ENCODE data around the gene USP24.
"Not testable (repeated sequence)": the region's sequence is repeated elsewhere in the genome, so short reads cannot be mapped to it uniquely, and the experiment has no call there.

USP24 gene

DNA sequence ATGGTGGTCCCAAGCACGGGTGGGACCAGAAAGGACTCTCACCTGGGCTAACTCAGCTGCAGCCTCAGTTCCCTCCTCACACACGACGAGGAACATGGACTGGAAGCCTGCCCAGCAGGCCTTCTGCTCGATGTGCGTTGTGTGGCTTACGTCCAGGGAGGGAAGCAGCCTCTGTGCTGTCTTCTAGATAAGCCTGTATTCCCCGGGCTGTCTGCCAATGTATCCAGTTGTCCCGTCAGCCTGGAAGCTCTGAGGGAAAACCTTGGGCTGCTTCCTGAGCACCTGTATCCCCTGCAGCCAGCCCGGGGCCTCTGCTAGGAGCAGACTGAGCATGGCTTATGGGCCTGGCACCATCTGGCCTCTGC, 165.3 kb downstream of the USP24 start:
- DNase-seq: no peak

DNA sequence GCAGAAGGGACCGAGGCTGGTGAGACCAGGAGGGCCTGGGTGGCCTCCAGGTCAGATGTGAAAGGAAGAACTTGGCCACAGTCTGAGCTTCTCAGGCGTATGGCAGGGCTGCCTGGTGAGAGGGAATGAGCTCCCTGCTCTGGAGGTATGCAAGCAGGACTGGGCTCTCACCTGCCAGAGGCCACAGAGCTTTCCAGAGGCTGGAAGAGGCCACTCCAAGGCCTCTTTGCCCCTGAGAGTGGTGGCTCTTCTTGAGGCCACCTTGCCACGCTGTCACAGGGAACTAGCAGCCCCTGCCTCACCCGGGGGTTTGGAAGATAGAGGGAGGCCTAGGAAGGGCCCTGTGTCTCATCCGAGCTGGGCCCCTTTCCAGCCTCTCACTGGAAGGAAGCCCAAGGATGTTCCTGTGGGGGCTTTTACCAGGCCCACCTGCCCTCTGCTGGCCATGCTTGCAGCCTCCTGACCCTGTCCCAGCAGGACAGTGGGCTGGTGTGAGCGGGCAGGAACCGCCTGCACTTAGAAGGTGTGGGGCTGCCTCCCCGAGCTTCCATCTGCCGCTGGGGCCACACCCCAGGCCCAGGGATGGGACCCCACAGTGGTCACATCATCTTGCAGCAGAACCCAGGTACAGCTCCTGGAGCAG, 165.8 kb downstream of the USP24 start:
- DNase-seq: no peak

DNA sequence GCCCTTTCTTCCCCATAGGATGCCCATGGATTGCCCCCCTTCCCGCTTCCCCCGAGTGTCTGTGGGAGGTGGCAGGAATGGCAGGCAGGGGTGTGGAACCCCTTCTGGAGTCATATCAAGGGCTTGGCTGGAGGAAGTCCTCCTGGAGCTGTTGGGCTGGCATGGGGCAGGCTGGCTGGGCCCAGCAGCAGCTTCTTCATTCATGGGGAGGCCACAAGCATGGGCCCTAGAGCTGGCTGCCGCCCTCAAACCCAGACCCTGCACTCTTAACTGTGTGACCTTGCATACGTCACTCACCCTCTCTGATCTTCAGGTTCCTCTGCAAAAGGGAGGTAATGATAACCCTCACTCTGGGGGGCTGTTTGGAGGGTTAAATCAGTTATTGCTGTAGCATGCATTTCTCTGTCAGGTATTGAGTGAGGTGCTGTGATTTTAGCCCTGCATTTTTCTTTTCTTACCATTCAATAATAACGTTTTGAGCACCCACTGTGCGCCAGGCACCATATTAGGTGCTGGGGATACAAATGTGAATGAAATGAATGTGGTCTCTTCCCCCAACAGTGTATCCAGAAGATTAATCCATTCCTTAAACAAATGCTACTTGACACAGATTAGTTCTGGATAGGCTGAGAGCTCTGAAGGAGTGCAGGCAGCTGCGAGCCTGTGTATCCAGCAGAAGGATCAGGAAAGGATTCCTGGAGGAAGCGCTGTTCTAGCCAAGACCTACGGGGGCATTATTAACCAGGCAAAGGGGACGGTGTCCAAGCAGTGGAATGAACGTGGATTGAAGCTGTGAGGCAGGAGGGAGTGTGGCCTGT, 166.5 kb downstream of the USP24 start:
- no peak for DNase-seq

- DNase-seq: no peak
Measured at GRCh38 chr1:55047611-55048010, 167.6 kb downstream of the USP24 start.

- DNase-seq: no peak
Measured at GRCh38 chr1:55046871-55047270, 168.3 kb downstream of the USP24 start.

- DNase-seq: no peak
Measured at GRCh38 chr1:55045430-55045829, 169.7 kb downstream of the USP24 start.

GRCh38 chr1:55044617-55045397, 170.4 kb downstream of the USP24 start:
- DNase-seq: no peak

DNA sequence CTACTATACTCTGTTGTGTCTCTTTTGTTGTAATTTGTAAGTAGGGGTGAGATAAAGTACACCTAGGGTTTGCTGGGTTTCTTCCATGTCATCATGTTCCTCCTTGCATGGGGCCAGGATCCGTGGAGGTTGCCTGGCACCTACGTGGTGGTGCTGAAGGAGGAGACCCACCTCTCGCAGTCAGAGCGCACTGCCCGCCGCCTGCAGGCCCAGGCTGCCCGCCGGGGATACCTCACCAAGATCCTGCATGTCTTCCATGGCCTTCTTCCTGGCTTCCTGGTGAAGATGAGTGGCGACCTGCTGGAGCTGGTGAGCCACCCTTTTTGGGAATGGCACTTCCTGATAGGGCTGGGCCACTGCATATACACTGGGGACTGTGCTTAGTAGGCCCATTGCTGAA, 171.4 kb downstream of the USP24 start:
- no peak for DNase-seq

DNA sequence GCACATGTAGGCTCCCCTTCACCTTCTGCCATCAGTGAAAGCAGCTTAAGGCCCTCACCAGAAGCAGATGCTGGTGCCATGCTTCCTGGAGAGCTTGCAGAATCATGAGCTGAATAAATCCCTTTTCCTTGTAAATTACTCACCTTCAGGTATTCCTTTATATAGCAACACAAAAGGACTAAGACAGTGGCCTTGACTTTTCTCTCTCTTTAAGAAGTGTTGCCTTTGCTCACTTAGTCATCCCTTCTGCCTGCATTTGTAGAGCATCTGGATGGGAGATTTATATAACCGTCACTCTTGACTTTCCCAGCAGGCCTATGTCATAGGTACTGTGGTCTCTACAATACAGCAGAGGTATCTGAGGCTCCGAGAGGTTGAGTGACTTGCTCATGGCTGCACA, 172.2 kb downstream of the USP24 start:
- DNase-seq: no peak

- DNase-seq: no peak
Measured at GRCh38 chr1:55041613-55042012, 173.6 kb downstream of the USP24 start.

GRCh38 chr1:55040933-55041494, 174.2 kb downstream of the USP24 start:
- no peak for DNase-seq

DNA sequence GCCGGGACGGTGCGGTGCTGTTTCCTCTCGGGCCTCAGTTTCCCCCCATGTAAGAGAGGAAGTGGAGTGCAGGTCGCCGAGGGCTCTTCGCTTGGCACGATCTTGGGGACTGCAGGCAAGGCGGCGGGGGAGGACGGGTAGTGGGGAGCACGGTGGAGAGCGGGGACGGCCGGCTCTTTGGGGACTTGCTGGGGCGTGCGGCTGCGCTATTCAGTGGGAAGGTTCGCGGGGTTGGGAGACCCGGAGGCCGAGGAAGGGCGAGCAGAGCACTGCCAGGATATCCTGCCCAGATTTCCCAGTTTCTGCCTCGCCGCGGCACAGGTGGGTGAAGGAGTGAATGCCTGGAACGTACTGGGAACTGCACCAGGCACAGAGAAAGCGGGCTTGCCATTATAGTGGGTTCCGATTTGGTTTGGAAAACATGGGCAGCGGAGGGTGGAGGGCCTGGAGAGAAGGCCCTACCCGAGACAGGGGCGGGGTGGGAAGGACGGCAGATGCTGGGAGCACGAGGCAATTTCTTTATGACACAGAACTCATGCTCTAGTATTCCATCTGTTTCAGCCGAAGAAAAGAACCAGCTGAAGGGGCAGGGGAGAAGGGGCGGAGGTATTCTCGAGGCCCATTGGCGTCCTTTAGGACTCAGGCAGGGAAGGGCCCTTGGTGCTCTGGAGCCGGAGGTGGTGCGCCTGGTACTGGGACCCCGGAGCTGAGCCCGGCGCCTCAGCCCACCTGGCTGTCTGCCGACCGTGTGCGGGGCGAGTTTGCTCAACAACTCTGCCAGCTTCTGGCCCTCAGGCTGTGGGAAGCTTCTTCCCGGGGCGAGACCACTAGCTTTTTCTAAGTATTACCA, 174.9 kb downstream of the USP24 start:
- no peak for DNase-seq

DNA sequence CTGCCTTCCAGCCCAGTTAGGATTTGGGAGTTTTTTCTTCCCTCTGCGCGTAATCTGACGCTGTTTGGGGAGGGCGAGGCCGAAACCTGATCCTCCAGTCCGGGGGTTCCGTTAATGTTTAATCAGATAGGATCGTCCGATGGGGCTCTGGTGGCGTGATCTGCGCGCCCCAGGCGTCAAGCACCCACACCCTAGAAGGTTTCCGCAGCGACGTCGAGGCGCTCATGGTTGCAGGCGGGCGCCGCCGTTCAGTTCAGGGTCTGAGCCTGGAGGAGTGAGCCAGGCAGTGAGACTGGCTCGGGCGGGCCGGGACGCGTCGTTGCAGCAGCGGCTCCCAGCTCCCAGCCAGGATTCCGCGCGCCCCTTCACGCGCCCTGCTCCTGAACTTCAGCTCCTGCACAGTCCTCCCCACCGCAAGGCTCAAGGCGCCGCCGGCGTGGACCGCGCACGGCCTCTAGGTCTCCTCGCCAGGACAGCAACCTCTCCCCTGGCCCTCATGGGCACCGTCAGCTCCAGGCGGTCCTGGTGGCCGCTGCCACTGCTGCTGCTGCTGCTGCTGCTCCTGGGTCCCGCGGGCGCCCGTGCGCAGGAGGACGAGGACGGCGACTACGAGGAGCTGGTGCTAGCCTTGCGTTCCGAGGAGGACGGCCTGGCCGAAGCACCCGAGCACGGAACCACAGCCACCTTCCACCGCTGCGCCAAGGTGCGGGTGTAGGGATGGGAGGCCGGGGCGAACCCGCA, 175.7 kb downstream of the USP24 start, which contains the start of gene PCSK9:
Gene PCSK9, plus strand, starts transcription at position 207 of the 741 bp plus-strand sequence. Its CDS starts 290 bp downstream, at position 497.
- DNase-seq: no peak

GRCh38 chr1:55038974-55039341, 176.2 kb downstream of the USP24 start:
- DNase-seq: no peak

DNA sequence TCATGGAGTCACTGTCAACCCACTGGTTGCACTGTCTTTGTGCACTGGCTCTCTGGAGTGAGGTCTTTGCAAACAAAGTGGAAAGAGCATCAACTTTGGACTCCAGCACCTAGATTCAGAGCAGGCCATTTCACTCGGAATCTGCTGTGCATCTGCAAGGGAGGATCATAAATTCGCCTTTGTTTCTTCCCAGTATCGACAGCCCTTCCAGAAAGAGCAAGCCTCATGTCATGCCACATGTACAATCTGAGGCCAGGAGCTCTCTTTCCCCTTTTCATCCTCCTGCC, 176.7 kb downstream of the USP24 start:
- DNase-seq: no peak

- DNase-seq: no peak
Measured at GRCh38 chr1:55037733-55038551, 177.2 kb downstream of the USP24 start.

GRCh38 chr1:55035904-55036303, 179.3 kb downstream of the USP24 start:
- no peak for DNase-seq

DNA sequence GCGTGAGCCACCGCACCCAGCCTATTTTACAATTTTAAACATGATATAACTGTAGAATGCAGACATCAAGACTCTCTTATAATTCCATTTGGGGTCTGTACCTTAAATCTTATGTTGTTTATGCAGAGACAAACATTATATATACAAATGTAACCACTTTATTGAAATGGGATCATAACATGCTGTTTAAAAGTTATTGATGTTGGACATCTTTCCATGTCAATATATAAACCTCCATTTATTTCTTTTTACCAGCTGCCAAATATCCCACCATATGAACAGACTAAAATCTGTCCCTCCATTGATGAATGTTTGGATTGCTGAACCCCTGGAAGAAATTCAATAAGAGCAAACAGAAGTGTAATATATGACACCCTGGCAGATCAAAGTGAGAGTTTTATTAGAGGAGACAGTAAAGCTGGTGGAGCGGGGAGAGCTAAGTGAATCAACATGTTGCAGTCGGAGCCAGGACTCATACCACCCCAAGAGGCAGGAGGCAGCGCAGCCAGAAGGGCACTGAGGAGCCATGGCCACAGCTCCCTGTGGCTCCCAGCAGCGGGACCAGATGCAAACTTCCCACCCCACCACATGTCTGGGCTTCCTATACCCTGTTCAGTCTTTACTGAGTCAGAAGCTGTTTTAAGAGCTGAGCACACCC, 180.6 kb downstream of the USP24 start:
- no peak for DNase-seq

DNA sequence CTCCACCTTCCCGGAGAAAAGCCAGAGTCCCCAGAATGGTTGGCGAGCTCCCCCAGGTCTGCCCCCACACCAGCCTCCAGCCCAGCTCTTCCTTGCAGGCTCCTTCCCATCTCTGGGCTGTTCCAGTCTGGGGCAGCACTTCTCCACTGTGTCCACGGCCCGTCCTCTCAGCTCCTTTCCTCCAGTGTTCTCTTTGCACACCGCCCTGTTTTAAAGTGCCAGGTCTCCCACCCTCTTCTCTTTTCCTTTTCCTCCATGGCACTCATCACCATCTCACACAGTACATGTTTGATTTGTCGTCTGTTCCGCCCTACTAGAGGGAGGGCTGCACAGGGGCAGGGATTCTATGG, 181.9 kb downstream of the USP24 start:
- no peak for DNase-seq

DNA sequence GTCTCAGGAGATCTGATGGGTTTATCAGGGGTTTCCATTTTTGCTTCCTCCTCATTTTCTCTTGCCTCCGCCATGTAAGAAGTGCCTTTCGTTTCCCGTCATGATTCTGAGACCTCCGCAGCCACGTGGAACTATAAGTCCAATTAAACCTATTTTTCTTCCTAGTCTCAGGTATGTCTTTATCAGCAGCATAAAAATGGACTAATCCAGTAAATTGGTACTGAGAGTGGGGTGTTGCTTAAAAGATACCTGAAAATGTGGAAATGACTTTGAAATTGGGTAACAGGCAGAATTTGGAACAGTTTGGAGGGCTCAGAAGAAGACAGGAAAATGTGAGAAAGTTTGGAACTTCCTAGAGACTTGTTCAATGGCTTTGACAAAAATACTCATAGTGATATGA, 184.1 kb downstream of the USP24 start:
- DNase-seq: not testable (repeated sequence)

GRCh38 chr1:55026682-55027081, 188.5 kb downstream of the USP24 start:
- DNase-seq: not testable (repeated sequence)

Measured in SHP77 treated with DMSO at 0.1 percent for 48 hours (cell line).